Right lobe of liver (tissue), 6 donors: Measurements from ENCODE around the gene PHKG2. TPM values are rescaled to one million over a fixed set of nuclear protein-coding genes. Genes with fewer than 3 reads are reported as not detected.
A peak's percentile ranks its signal among the peaks of the same experiment; 100 is the strongest.

ENCODE experiments used
- ATAC-seq, 4 donors: fragments of 200-7000 bp; cut with Tn5 transposase; one replicate each; pipeline ENCODE4 v1.9.1; 2020; ENCODE audit warnings: mild to moderate bottlenecking in 4 of 4, moderate library complexity in 4 of 4
- DNase-seq, 3 donors: peaks; one replicate each; pipeline ENCODE4 v3.0.0-alpha.2; 2020
- H3K27ac ChIP-seq, 3 donors: fragments of 200-600 bp; one replicate each; pipeline ENCODE4 v1.8.0; 2022
- H3K27me3 ChIP-seq, 2 donors: fragments of 200-600 bp; one replicate each; pipeline ENCODE4 v1.8.0; 2022
- H3K36me3 ChIP-seq, 4 donors: fragments of 200-600 bp; sonication (generic) in 1 of 4; one replicate each; pipeline versions ENCODE4 v1.5.1 to v1.8.0; 2017 to 2022; ENCODE audit warnings: control low read depth in 1 of 4
- H3K4me1 ChIP-seq, 4 donors: fragments of 200-600 bp; sonication (generic) in 1 of 4; one replicate each; pipeline versions ENCODE4 v1.5.1 to v1.8.0; 2017 to 2022; ENCODE audit warnings: control low read depth in 1 of 4
- H3K4me3 ChIP-seq, 3 donors: fragments of 200-600 bp; one replicate each; pipeline ENCODE4 v1.8.0; 2022
- H3K9me3 ChIP-seq, 4 donors: fragments of 200-600 bp; sonication (generic) in 1 of 4; one replicate each; pipeline versions ENCODE4 v1.5.1 to v1.8.0; 2017 to 2022; ENCODE audit warnings: control low read depth in 1 of 4
- POLR2A ChIP-seq: fragments of 450-650 bp; IDR thresholded peaks from one replicate; pipeline ENCODE4 v1.6.1; 2017; ENCODE audit warnings: antibody characterized with exemption, mild to moderate bottlenecking
- WGBS: methylation state at CpG from one replicate; pipeline ENCODE4 v1.1.6; 2018; ENCODE audit warnings: low coverage, low lambda C conversion rate; ENCODE audit not compliant: insufficient coverage; ENCODE audit errors: missing lambda C conversion rate; 5-methylcytosine and 5-hydroxymethylcytosine counted together
- intact Hi-C, 2 donors: fragments of 100-400 bp; cut with DNase I; formaldehyde crosslinking; loops; one replicate each; pipeline versions ENCODE4 v1.11.2 to v1.14.1; 2022
- total RNA-seq, 6 experiments: library from RNA; depleted of rRNA in 2 of 6; stranded (reverse); fragments of >200 nt in 2 of 6; fragmentation: NEBNext Ultra II Directional in 3 of 6; extraction: Animal tissue kit (Norgen Biotek cat#: 25700) in 3 of 6; gene quantifications; one replicate each; pipeline versions ENCODE4 v1.1.0 to v1.2.4, GENCODE V29; 2016 to 2023
- TF ChIP-seq, protein P1 (sequence below), 4 donors: fragments of 200-600 bp in 3 of 4; fragments of 450-650 bp in 1 of 4; IDR thresholded peaks; one replicate each; pipeline versions ENCODE4 v1.5.1 to v1.8.0; 2016 to 2022; ENCODE audit warnings: antibody characterized with exemption in 4 of 4, mild to moderate bottlenecking in 2 of 4
- donor health status: DM: no; HTN: yes; CAD: no.
- donor health status: DM: no; HTN: no; CAD: no.
- donor health status: DM: no; HTN: no; CAD: no.
- donor health status: DM: no; HTN: yes; CAD: no.
- donor health status: DM: no; HTN: yes; CAD: no.

PHKG2 gene
- total RNA-seq, 6 experiments from 2014 or later, result 17.1 to 22.1 (median 18.4) TPM

DNA sequence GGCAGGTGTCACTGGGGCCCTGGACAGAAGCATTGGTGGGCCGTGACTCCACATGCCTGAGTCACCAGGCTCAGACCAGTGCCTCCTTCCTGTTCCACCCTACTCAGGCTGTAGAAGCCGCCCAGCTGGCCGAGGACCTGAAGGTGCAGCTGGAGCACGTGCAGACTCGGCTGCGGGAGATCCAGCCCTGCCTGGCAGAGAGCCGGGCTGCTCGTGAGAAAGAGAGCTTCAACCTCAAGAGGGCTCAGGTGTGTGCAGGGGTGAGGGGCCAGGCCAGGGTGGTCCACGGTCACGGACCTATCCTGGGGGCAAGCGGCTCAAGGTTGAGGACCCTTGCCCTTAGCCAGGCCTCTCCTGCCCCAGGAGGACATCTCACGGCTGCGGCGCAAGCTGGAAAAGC is 23.5 kb downstream of the PHKG2 start:
- ATAC-seq, result no peak
- Histone ChIP-seq H3K27ac (no peak overlapping the region), H3K9me3 (no peaks in the 10 kb centered on the region), H3K27me3 (no peaks in the 10 kb centered on the region), H3K4me1 (peaks cover 0 to 8% (median 2%) of the 10 kb centered on the region in 4 donors), H3K36me3 (peaks cover 4 to 59% (median 31%) of the 10 kb centered on the region in 4 donors), H3K4me3 (no peak overlapping the region)
- intact Hi-C loops, result no loop called here
- TF ChIP-seq, protein P1, sequence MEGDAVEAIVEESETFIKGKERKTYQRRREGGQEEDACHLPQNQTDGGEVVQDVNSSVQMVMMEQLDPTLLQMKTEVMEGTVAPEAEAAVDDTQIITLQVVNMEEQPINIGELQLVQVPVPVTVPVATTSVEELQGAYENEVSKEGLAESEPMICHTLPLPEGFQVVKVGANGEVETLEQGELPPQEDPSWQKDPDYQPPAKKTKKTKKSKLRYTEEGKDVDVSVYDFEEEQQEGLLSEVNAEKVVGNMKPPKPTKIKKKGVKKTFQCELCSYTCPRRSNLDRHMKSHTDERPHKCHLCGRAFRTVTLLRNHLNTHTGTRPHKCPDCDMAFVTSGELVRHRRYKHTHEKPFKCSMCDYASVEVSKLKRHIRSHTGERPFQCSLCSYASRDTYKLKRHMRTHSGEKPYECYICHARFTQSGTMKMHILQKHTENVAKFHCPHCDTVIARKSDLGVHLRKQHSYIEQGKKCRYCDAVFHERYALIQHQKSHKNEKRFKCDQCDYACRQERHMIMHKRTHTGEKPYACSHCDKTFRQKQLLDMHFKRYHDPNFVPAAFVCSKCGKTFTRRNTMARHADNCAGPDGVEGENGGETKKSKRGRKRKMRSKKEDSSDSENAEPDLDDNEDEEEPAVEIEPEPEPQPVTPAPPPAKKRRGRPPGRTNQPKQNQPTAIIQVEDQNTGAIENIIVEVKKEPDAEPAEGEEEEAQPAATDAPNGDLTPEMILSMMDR (IDR thresholded peaks at IDR 0.05), result no peak
- no peak for TF ChIP-seq POLR2A
- WGBS, result 100% methylated on average over 2 of the region's 14 CpGs
- DNase-seq, result peak in 1 of 3 donors; percentile 50

GRCh38 chr16:30773826-30774225 is 25.6 kb downstream of the PHKG2 start:
- Histone ChIP-seq H3K4me1 (peaks cover 0 to 8% (median 3%) of the 10 kb centered on the region in 4 donors), H3K36me3 (peaks cover under 1 to 38% (median 19%) of the 10 kb centered on the region in 4 donors), H3K27ac (no peak overlapping the region), H3K27me3 (no peaks in the 10 kb centered on the region), H3K4me3 (no peak overlapping the region), H3K9me3 (no peaks in the 10 kb centered on the region)
- no peak for DNase-seq
- WGBS, result no CpG with 5 or more reads among the region's 14 CpGs
- no peak for ATAC-seq
- no peak for TF ChIP-seq POLR2A
- TF ChIP-seq, protein P1 (IDR thresholded peaks at IDR 0.05), result no peak
- intact Hi-C loops, result no loop called here

GRCh38 chr16:30774367-30775130 is 26.3 kb downstream of the PHKG2 start:
- TF ChIP-seq, protein P1 (IDR thresholded peaks at IDR 0.05), result no peak
- no peak for TF ChIP-seq POLR2A
- peaks cover 0 to 31% (median 14%) of the 10 kb centered on the region in 4 donors for H3K36me3 ChIP-seq

DNA sequence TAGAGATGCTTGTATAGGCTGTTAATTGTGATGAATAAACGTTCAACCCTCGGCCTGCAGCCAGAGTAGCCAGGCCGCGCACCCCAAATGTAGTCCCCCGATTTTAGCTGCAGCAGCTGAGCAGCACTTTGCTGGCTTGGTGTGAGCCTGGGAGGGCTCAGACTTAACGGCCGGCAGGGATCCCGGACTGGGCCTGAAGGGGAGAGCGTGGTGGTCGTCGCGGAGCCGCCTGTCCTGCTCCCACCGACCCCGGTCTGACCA is 26.8 kb downstream of the PHKG2 start:
- peak overlapping the region in 2 of 3 donors; percentile 82 for H3K27ac ChIP-seq
- TF ChIP-seq, protein P1 (IDR thresholded peaks at IDR 0.05), result no peak
- no peak for TF ChIP-seq POLR2A
- no peaks in the 10 kb centered on the region for H3K27me3 ChIP-seq
- 0% methylated on average over 1 of the region's 15 CpGs for WGBS
- no peak for ATAC-seq
- H3K4me1 ChIP-seq, result peaks cover 0 to 8% (median 3%) of the 10 kb centered on the region in 4 donors
- peaks cover 0 to 26% (median 11%) of the 10 kb centered on the region in 4 donors for H3K36me3 ChIP-seq
- H3K9me3 ChIP-seq, result no peaks in the 10 kb centered on the region
- H3K4me3 ChIP-seq, result peak overlapping the region; percentile 65 to 72 (median 71)
- no peak for DNase-seq
- intact Hi-C loops, result no loop called here

More at GRCh38 chr16:30774367-30775130, 26.3 kb downstream of the PHKG2 start:
- no peaks in the 10 kb centered on the region for H3K27me3 ChIP-seq
- peak overlapping the region in 2 of 3 donors; percentile 82 for H3K27ac ChIP-seq
- no peaks in the 10 kb centered on the region for H3K9me3 ChIP-seq
- WGBS, result 11% methylated on average over 3 of the region's 8 CpGs
- intact Hi-C loops, result no loop called here
- ATAC-seq, result peak; percentile 4 to 16 (median 12)
- H3K4me1 ChIP-seq, result peaks cover 0 to 8% (median 3%) of the 10 kb centered on the region in 4 donors
- DNase-seq, result no peak
- H3K4me3 ChIP-seq, result peak overlapping the region; percentile 65 to 72 (median 71)
